ENCODE results near the gene ZC4H2. TPM values are rescaled to one million over a fixed set of nuclear protein-coding genes. Genes with fewer than 3 reads are reported as not detected.

Gene ZC4H2
- total RNA-seq, 2 donors from 2014 or later = 8.4 to 10.2 TPM

Other genes with a start within 250 kb of the ZC4H2 start
- 1 to 10 TPM; 3.1 to 3.4 TPM for gene ZC3H12B, start 58.4 kb upstream of the ZC4H2 start, total RNA-seq

Measured in left colon (tissue), 2 donors.